NCI-H1048 (cell line): ENCODE results near the gene MLLT1.

Source experiments
- DNase-seq: peaks from one replicate; lab custom pipeline; 2025; lab: John Stamatoyannopoulos, UW

Gene MLLT1

GRCh38 chr19:6210721-6211600 lies 68.8 kb downstream of the MLLT1 start:
- no peak for DNase-seq

GRCh38 chr19:6210091-6210490 lies 69.7 kb downstream of the MLLT1 start:
- DNase-seq, result no peak

- no peak for DNase-seq
Observed at GRCh38 chr19:6209680-6210079, 70.1 kb downstream of the MLLT1 start.

DNA sequence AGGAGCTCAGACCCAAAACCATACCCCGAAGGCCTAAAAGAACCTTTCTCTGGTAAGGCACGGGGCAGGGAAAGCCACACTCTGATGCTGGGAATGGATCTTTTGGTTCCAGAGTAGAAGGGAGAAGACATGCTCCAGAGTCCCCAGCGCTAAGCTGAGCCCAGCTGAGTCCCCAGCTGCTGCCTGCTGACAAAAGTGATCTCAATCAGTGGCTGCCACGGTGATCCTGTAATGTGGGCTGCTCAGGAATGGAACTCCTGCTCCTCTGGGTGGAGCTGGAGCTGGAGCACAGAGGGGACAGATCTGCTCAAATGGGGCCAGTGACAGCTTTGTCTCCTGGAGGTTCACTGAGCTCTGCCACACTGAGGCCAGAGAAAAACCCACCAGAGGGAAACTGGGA lies 70.5 kb downstream of the MLLT1 start:
- DNase-seq, result no peak

GRCh38 chr19:6204866-6205723 lies 74.7 kb downstream of the MLLT1 start:
- DNase-seq, result no peak

DNA sequence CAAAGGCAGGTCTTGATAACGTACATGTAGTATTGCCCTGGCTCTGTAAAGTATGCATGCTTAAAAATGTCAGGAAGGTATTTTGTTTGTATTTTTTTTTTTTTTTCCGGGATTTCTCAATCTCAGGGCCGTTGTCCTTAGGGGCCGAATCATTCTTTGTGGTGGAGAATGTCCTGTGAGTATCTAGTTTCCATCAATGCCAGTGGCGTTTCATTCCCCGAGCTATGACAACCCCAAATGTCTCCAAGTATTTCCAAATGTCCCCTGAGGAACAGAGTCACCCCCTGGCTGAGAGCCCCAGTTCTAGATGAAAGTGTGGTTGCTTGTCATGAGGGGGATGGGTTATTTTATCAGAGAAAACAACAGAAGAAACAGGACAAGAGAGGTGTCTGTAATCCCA lies 75.6 kb downstream of the MLLT1 start:
- DNase-seq, result no peak

- peak; percentile 94 for DNase-seq
Observed at GRCh38 chr19:6199240-6199994, 80.4 kb downstream of the MLLT1 start.

DNA sequence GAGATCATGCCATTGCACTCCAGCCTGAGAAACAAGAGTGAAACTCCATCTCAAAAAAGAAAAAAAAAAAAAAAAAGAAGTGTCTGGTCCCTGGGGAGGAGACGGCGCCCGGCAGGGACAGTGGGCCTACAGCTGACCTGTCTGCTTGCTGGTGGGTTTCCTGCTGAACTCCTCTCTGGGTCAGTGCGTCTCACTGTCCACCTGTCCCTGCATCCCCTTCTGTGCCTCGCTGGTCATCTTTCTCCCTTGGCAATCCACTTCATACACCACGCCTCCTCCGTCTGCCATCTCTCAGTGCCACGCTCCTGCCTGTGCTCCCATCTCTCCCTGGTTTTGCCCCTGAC lies 80.9 kb downstream of the MLLT1 start:
- DNase-seq, result no peak

DNA sequence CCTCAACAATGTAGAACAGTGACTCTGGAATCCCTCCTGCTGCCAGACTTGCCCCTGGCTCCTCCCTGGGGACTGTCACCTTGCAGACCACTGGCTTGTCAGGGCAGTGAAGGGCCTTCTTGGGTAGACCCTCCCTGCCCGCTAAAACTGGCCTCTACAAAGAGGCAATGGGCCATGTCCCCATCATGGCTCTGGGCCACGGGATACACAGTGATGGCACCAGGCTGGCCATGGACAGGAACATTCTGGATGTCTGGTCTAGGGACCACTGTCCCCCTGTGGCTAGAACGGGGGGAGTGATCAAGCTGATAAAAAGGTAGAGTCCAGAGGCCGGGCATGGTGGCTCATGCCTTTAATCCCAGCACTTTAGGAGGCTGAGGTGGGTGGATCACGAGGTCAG lies 83.4 kb downstream of the MLLT1 start:
- DNase-seq, result no peak

GRCh38 chr19:6188811-6189210 lies 91.0 kb downstream of the MLLT1 start:
- DNase-seq, result no peak

- no peak for DNase-seq
Observed at GRCh38 chr19:6187374-6187773, 92.4 kb downstream of the MLLT1 start.

DNA sequence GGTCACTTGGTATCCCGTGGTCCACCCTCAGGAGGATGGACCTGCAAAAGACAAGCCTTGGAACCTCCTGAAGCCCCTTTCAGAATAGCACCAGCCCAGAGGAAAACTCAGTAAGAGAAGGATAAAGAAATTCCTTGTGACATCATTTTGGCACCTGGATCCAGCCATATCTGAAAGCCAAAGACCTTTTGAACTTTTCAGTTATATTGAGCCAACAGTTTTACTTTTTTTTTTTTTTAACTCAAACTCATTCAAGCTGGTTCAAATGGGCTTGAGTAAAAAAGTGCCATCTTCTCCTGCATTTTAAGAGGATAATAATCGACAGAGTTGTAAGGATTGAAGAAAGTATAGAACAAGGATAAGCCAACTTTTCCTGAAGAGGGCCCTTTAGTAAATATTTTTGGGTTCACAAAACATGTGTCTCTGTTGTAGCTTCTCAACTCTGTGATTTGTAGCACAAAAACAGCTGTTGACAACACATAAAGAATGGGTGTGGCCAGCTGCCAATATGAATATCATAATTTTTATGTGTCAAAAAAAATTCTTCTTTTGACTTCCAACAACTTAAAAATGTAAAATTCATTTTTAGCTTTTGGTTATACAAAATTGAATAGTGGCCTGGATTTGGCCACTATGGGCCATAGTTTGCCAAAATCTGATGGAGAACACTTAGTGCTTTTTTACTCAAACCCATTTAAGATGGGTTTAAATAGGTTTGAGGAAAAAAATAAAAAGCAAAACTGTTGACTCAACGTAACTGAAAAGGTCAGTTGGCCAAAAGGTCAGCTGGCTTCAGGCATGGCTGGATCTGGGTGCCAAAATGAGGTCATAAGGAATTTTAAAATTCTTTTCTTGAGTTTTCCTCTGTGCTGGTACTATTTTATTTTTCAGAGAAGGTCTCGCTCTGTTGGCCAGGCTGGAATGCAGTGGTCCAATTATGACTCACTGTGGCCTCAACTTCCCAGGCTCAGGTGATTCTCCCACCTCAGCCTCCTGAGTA lies 93.6 kb downstream of the MLLT1 start:
- DNase-seq, result no peak

DNA sequence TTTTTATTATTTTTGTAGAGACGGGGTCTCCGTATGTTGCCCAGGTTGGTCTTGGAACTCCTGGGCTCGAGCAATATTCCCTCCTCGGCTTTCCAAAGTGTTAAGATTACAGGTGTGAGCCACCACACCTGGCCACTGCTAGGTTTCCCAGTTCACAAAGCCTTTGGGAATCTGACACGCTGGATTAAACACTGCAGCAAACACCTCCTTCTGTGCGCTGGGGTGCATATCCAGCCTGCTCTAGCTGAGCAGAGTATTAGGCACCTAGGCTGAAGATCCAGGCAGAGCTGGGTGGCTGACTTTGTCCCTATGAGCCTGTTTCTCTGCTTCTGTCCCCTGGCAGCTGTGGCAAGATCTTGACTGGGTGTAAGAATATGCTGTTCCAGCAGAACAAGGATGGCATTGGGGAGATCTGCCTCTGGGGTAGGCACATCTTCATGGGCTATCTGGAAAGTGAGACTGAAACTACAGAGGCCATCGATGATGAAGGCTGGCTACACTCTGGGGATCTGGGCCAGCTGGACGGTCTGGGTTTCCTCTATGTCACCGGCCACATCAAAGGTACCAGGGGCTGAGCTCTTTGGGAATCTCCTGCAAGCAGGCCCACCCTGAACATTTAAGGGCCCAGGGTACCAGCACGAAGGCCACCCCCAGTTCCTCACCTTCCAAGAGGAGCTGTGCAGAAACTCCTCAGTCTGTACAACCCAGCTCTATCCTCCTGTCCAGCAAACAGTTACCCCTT lies 94.5 kb downstream of the MLLT1 start:
- DNase-seq, result no peak

DNA sequence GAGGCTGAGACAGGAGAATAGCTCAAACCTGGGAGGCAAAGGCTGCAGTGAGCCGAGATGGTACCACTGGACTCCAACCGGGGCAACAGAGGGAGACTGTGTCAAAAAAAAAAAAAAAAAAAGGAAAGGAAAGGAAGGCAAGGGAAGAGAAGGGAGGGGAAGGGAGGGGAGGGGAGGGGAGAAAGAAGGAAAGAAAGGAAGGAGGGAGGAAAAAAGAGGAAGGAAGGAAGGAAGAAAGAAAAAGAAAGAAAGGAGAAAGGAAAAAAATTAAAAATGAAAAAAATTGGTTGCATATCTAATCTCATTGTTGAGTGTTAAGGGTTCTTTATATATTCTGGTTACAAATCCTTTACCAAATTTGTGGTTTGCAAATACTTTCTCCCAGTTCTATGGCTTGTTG lies 98.7 kb downstream of the MLLT1 start:
- no peak for DNase-seq

DNA sequence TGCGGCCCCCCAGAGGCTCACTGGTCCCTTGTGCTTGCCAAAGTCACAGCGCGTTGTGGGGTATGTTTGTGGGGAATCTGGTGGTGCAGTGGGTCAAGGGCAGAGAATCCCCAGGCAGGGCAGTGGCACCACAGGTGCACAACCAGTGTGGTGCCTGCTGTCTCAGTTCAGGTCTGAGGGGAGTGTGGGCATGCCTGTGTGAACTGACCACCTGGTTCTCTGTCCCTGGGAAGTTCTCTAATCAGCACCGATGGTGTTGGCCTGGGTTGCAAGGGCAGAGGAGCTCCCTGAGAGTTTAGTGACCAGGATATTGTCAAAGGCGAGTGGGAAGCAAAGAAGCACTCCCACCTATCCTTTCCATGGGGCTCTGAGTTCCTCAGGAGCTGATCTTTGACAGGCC lies 106.6 kb downstream of the MLLT1 start:
- no peak for DNase-seq

GRCh38 chr19:6172074-6172863 lies 107.5 kb downstream of the MLLT1 start:
- no peak for DNase-seq

DNA sequence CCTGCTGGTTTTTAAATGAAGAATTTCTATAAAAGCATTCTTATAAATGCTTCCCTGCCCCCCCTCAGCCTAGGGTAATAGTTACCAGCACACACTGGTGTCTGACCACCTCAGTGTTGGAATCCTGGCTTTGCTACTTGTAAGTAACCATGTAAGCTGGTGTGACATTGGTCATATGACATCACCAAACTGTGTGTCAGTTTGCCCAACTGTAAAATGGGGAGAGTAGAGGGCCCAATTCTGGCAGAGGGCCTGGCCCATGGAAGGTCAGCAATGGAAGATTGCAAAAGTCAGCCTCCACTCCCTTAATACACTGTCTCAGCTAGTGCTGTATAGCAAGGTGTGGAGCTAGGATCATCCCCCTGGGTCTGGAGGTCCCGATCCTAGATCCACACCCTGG lies 112.7 kb downstream of the MLLT1 start:
- DNase-seq, result no peak

DNA sequence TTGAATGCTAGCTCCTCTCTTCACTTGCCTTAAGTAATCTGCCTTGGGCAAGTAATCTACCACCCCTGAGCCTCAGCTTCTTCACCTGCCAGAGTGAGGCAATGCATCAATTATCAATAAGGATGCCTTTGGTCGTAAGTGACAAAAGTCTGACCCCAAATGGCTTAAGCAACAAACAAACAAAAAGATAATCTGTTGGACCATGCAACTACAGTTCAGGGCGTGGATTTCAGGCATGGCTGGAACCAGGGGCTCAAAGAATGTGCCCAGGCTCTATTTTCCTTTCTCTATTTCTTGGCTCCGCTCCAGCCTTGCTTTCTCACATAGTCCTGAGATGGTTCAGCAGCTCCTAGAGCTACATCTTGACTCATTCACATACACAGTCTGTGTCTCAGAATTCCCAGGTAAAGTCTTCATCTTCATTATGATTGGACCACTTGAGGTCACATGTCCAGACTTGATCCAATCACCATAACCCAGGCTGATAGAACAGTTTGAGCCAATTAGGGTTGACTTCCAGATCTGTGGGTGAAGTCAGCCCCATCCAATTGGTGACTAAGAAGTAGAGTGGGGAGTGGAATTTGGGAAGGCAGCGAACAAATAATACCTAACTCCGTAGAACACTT lies 114.8 kb downstream of the MLLT1 start:
- no peak for DNase-seq

DNA sequence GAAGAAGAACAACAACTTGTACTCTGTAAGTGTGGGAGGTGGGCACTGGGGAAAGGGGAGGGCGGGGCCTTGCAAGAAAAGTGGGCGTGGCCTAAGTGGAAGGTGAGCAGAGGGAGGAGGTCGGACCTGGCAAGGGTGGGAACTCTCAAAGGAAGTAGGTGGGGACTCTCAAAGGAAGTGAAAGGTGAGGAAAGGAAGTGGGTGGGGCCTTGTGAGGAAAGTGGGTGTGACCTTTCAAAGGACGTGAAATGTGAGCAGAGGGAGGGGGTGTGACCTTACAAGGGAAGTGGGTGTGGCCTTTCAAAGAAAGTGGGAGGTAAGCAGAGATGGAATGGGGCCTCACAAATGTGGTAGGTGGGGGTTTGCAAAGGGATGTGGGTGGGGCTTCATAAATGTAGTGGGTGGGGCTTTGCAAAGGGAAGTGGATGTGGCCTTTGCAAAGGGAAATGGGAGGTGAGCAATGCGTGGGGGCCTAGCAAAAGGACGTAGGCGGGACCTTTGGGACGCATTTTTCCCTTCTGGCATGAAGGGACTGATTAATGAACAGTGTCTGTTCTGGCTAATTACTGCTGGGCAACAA lies 118.4 kb downstream of the MLLT1 start:
- DNase-seq, result peak; percentile 67
